DOHH2 (cell line): ENCODE results near the gene FILIP1.
"Not testable (repeated sequence)": the region's sequence is repeated elsewhere in the genome, so short reads cannot be mapped to it uniquely, and the experiment has no call there.

Experiments
- H3F3A ChIP-seq: fragments of 200-600 bp; sonication (generic), shearing (Covaris generic); 2 replicates; pipeline ENCODE4 v1.6.0; 2016; ENCODE audit warnings: antibody characterized with exemption, mild to moderate bottlenecking; ENCODE audit not compliant: control insufficient read depth, insufficient read depth
- H3K27ac ChIP-seq: fragments of 200-600 bp; sonication (generic); 2 replicates; pipeline ENCODE4 v1.5.1; 2014; ENCODE audit warnings: low read depth, mild to moderate bottlenecking, low read length, moderate library complexity
- H3K27me3 ChIP-seq: fragments of 200-600 bp; sonication (generic); 2 replicates; pipeline ENCODE4 v1.6.1; 2014; ENCODE audit warnings: mild to moderate bottlenecking, low read length, mixed read lengths; ENCODE audit not compliant: control insufficient read depth
- H3K36me3 ChIP-seq: fragments of 200-600 bp; sonication (generic); 2 replicates; pipeline ENCODE4 v1.6.1; 2014; ENCODE audit warnings: mild to moderate bottlenecking, low read length, moderate library complexity, mixed read lengths; ENCODE audit not compliant: control insufficient read depth
- H3K4me1 ChIP-seq: fragments of 200-600 bp; sonication (generic); 2 replicates; pipeline ENCODE4 v1.6.1; 2014; ENCODE audit warnings: mild to moderate bottlenecking, low read length, mixed read lengths; ENCODE audit not compliant: control insufficient read depth
- H3K4me2 ChIP-seq: fragments of 200-600 bp; sonication (generic); 2 replicates; pipeline ENCODE4 v1.6.0; 2014; ENCODE audit warnings: mild to moderate bottlenecking, low read length, moderate library complexity
- H3K4me3 ChIP-seq: fragments of 200-600 bp; sonication (generic); 2 replicates; pipeline ENCODE4 v1.5.1; 2014; ENCODE audit warnings: mild to moderate bottlenecking, low read length, mixed read lengths
- H3K79me2 ChIP-seq: fragments of 200-600 bp; sonication (generic); 2 replicates; pipeline ENCODE4 v1.6.1; 2014; ENCODE audit warnings: mild to moderate bottlenecking, low read length, mixed read lengths; ENCODE audit not compliant: control insufficient read depth
- H3K9me2 ChIP-seq: fragments of 200-600 bp; sonication (generic); replicated peaks from 2 replicates; pipeline ENCODE4 v1.6.1; 2014; ENCODE audit warnings: mild to moderate bottlenecking, low read length, mixed read lengths; ENCODE audit not compliant: control insufficient read depth
- H3K9me3 ChIP-seq: fragments of 200-600 bp; sonication (generic); 2 replicates; pipeline ENCODE4 v1.6.1; 2014; ENCODE audit warnings: antibody characterized with exemption, low read length, mixed read lengths; ENCODE audit not compliant: control insufficient read depth, insufficient read depth
- H4K20me1 ChIP-seq: fragments of 200-600 bp; sonication (generic); 2 replicates; pipeline ENCODE4 v1.6.0; 2014; ENCODE audit warnings: low read depth, mild to moderate bottlenecking, antibody characterized with exemption, low read length, moderate library complexity; ENCODE audit not compliant: control insufficient read depth, insufficient read depth
- EZH2phosphoT487 ChIP-seq: fragments of 200-600 bp; sonication (generic); IDR thresholded peaks from 2 replicates; pipeline ENCODE4 v1.6.1; 2017; ENCODE audit warnings: borderline replicate concordance, mild to moderate bottlenecking, antibody characterized with exemption, low read length, moderate library complexity, mixed read lengths
- TF ChIP-seq, protein P1 (sequence below): fragments of 200-600 bp; sonication (generic); IDR thresholded peaks from one replicate; pipeline ENCODE4 v1.5.1; 2014; ENCODE audit warnings: antibody characterized with exemption, mild to moderate bottlenecking, low read depth, low read length; ENCODE audit not compliant: poor library complexity, severe bottlenecking

The FILIP1 gene

DNA sequence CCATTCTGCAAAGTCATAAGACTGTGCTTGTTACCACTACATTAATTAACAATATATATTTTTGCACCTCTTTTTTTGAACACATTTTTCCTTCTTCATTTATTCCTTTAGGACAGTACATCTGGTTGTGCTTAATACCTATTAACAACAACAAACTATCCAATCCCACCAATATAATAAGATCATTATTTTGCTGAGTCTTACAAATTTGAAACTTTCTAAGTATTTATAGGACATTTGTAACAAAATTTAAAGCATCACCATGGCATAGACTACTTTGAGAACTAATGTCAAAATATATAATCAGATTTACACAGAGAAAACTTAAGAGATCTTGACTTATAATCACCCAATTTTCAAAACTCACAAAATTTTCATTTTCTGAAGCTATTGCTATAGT lies 47.9 kb downstream of the FILIP1 start:
- no peak for TF ChIP-seq EZH2phosphoT487
- TF ChIP-seq, protein P1, sequence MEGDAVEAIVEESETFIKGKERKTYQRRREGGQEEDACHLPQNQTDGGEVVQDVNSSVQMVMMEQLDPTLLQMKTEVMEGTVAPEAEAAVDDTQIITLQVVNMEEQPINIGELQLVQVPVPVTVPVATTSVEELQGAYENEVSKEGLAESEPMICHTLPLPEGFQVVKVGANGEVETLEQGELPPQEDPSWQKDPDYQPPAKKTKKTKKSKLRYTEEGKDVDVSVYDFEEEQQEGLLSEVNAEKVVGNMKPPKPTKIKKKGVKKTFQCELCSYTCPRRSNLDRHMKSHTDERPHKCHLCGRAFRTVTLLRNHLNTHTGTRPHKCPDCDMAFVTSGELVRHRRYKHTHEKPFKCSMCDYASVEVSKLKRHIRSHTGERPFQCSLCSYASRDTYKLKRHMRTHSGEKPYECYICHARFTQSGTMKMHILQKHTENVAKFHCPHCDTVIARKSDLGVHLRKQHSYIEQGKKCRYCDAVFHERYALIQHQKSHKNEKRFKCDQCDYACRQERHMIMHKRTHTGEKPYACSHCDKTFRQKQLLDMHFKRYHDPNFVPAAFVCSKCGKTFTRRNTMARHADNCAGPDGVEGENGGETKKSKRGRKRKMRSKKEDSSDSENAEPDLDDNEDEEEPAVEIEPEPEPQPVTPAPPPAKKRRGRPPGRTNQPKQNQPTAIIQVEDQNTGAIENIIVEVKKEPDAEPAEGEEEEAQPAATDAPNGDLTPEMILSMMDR: no peak
- Histone ChIP-seq H3K4me3 (no peak overlapping the region), H3F3A (no peaks in the 10 kb centered on the region), H3K4me2 (no peak overlapping the region), H3K4me1 (no peaks in the 10 kb centered on the region), H3K27me3 (no peaks in the 10 kb centered on the region), H3K79me2 (no peaks in the 10 kb centered on the region), H3K9me3 (no peaks in the 10 kb centered on the region), H3K9me2 (no peaks in the 10 kb centered on the region), H4K20me1 (no peaks in the 10 kb centered on the region), H3K27ac (no peak overlapping the region), H3K36me3 (no peaks in the 10 kb centered on the region)

DNA sequence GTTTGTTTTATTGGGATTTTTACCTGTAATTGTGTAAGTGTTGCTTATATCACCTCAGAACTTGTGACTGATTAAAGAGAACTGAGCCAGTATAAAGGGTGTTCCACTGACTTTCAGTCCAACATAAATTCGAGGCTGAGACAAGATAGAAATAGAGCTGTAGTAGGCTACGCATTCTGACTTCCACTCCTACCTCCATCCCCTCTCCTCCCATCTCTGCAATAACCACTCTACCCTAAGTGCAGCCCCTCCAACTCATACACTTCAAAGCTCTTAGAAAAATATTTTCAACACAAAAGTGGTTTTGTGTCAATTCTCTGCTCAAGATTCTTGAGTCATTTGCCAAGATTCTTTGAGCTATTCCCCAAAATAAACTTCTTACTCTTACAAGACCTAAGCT lies 48.7 kb downstream of the FILIP1 start:
- Histone ChIP-seq H3K9me3 (no peaks in the 10 kb centered on the region), H4K20me1 (no peaks in the 10 kb centered on the region), H3F3A (no peaks in the 10 kb centered on the region), H3K79me2 (no peaks in the 10 kb centered on the region), H3K4me3 (no peak overlapping the region), H3K4me2 (no peak overlapping the region), H3K27me3 (no peaks in the 10 kb centered on the region), H3K9me2 (no peaks in the 10 kb centered on the region), H3K27ac (no peak overlapping the region), H3K4me1 (no peaks in the 10 kb centered on the region), H3K36me3 (no peaks in the 10 kb centered on the region)
- TF ChIP-seq EZH2phosphoT487: no peak
- TF ChIP-seq, protein P1: no peak

DNA sequence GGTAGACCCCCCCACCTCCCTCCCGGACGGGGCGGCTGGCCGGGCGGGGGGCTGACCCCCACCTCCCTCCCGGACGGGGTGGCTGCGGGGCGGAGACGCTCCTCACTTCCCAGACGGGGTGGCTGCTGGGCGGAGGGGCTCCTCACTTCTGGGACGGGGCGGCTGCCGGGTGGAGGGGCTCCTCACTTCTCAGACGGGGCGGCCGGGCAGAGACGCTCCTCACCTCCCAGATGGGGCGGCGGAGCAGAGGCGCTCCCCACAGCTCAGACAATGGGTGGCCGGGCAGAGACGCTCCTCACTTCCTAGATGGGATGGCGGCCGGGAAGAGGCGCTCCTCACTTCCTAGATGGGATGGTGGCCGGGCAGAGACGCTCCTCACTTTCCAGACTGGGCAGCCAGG lies 51.7 kb downstream of the FILIP1 start:
- H3F3A ChIP-seq, H3K36me3 ChIP-seq, H3K4me1 ChIP-seq, H3K27me3 ChIP-seq, H3K4me2 ChIP-seq, H3K4me3 ChIP-seq, H4K20me1 ChIP-seq, H3K79me2 ChIP-seq, H3K27ac ChIP-seq, H3K9me3 ChIP-seq, H3K9me2 ChIP-seq: not testable (repeated sequence)

DNA sequence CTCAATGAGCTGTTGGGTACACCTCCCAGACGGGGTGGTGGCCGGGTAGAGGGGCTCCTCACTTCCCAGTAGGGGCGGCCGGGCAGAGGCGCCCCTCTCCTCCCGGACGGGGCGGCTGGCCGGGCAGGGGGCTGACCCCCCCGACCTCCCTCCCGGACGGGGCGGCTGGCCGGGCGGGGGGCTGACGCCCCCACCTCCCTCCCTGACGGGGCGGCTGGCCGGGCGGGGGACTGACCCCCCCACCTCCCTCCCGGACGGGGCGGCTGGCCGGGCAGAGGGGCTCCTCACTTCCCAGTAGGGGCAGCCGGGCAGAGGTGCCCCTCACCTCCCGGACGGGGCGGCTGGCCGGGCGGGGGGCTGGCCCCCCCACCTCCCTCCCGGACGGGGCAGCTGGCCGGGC lies 52.1 kb downstream of the FILIP1 start:
- not testable (repeated sequence) for H3K4me2 ChIP-seq, H3K27ac ChIP-seq, H3K9me2 ChIP-seq, H3K9me3 ChIP-seq, H3K27me3 ChIP-seq, H3K4me1 ChIP-seq, H3K36me3 ChIP-seq, H4K20me1 ChIP-seq, H3K4me3 ChIP-seq, H3K79me2 ChIP-seq, H3F3A ChIP-seq
